GM18498 (cell line): ENCODE measurements around the gene CNBD2.
"Not testable (repeated sequence)": the region's sequence is repeated elsewhere in the genome, so short reads cannot be mapped to it uniquely, and the experiment has no call there.

Experiments
- ATAC-seq: cut with Tn5 transposase; IDR thresholded peaks from one replicate; pipeline ENCODE4 v1.9.1; 2021; ENCODE audit warnings: mild to moderate bottlenecking, moderate library complexity; ENCODE audit not compliant: unreplicated experiment

CNBD2 gene

DNA sequence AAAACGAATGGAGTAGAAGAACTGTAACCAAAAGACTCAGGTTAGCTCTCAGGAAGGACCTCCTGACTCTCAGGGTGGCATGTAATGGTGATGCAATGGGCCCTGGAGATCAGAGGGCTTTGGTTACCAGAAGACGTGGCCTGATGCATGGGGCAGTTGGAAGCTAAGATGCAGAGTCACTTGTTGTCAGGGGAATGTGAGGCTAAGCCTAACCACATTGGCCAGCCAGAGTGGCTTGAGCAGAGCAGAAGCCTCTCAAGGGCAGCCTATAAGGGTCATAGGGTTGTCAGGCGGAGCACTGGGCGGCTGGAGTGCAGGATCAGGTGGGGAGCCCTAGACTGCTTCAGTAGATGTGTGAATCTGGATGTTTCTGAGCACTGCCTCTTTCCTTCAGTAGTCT lies 5.9 kb downstream of the CNBD2 start:
- no peak for ATAC-seq

- no peak for ATAC-seq
Observed at GRCh38 chr20:35975576-35976373, 7.4 kb downstream of the CNBD2 start.

DNA sequence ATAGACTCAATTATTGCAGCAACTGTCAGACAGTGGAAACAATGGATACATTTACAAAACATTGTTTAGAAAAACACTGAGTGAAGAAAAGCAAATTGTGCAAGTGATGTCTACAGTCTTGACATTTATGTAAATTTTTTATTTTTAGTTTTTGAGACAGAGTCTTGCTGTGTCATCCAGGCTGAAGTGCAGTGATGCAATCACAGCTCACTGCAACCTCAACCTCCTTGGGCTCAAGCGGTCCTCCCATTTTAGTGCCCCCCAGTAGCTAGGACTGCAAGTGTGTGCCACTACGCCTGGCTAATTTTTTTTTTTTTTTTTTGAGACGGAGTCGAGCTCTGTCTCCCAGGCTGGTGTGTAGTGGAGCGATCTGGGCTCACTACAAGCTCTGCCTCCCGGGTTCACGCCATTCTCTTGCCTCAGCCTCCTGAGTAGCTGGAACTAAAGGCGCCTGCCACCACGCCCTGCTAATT lies 9.7 kb downstream of the CNBD2 start:
- no peak for ATAC-seq

- ATAC-seq, result no peak
Observed at GRCh38 chr20:35979544-35979943, 11.2 kb downstream of the CNBD2 start.

DNA sequence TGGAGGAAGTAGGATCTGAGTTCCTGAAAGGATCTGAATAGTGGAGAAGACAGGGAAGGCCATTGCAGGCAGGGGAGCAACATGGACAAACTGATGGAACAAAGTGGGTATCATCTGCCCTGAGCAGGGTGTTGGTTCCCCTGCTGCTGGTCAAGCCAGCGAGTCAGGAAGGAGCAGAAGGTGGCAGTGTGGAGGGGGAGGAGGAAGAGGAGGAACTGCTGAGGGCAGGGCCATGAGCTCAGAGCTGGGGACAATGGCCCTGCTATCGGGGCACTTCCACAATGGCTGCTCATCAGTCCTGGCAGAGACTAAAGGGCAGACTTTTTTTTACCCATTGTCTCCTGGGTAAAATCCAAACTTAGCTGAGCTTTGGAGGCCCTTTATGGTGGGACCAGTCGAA lies 13.6 kb downstream of the CNBD2 start:
- ATAC-seq, result no peak

DNA sequence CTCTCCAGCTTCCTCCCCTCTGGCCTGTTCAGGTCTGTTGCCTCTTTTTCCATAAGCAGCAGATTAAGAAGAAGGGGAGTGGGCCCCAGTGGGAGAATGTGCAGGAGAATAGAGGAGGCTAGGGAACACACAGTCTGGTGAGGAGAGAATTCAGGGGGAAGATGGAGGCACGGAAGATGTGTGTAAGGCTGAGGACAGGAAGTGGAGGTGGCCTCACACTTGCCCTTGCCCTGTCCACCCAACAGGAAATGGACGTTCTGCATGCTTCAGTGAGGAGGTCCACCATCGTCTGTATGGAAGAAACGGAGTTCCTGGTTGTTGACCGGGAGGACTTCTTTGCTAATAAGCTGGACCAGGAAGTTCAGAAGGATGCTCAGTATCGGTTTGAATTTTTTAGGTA lies 16.0 kb downstream of the CNBD2 start:
- ATAC-seq, result no peak

DNA sequence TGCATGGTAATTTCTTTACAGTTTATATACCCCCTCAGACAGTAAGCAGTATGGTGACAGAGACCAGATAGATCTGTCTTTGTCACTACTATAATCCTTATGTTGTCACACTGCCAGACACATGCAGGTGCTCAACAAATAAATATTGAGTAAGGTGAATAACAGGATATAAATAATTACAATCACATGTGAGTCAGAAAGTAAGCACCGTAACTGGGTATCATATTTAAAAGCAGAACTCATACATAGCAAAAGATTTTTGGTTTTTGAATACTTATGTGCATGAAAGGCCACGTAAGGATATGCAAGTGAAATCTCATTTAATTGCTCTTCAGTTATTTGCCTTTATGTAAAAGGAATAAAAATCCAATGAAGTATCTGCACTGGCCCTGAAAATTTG lies 17.4 kb downstream of the CNBD2 start:
- ATAC-seq, result no peak

GRCh38 chr20:35988910-35989463 lies 20.6 kb downstream of the CNBD2 start:
- ATAC-seq, result no peak

DNA sequence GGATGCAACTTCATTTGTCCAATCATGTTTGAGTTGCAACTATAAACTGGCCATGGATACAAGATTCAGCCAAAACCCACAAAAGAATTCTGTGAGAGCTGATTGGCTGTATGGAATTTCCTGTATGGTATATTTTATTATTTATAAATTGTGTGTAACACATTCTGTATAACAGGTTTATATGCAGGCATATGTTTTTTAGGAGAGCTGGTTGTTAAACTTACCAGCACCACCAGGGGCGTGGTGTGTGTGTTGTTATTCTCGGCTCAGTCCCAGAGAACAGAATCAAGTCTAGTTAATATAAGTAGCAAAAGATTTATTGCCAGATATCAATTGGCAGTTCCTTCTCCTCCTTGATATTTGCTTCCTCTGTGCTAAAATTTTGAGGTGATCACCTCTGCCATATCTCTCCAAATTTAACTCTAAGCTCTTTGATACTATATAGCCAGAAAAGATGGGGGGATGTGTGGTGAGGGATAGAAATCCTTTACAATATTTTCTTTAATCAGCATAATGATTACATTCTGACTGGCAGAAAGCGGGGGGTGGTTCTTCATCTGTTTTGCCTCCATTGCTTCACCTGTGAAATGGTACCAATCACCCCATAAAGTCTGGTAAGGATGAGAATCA lies 22.9 kb downstream of the CNBD2 start:
- ATAC-seq, result no peak

- ATAC-seq, result no peak
Observed at GRCh38 chr20:35992713-35993335, 24.4 kb downstream of the CNBD2 start.

DNA sequence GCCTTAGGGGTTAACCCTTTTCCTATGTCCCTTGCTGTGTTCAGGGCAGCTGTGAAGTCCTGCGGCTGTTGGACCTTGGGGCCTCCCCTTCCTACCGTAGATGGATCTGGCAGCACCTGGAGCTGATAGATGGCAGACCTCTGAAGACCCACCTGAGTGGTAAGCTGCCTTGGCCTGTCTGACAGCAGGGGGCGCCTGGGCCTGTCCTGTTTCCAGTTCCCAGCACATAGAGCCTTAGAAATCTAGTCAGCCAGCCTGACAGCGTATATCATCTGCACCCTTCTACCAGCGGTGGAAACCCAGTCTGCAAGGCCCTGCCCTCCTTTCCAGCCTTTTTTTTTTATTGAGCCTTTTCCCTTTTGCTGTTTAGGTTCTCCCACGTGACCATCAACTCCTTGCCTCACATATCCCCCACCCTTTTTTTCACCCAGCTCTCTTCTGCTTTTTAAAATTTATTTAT lies 26.6 kb downstream of the CNBD2 start:
- ATAC-seq, result peak; percentile 54

- ATAC-seq, result not testable (repeated sequence)
Observed at GRCh38 chr20:35996492-35996891, 28.1 kb downstream of the CNBD2 start.

- not testable (repeated sequence) for ATAC-seq
Observed at GRCh38 chr20:36001331-36001730, 32.9 kb downstream of the CNBD2 start.

DNA sequence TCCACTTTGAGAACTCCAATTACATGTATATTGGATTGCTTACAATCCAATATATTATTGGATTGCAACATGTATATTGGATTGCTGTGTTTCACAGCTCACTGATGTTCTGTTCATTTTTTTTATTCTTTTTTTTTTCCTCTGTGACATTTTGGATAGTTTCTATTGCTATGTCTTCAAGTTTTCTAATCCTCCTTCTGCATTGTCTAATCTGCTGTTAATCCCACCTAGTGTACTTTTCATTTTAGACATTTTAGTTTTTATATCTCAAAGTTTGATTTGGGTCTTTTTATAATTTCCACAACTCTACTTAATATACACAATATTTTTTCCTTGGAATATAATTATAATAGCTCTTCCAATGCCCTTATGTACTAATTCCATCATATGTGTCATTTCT lies 34.5 kb downstream of the CNBD2 start:
- ATAC-seq, result no peak

DNA sequence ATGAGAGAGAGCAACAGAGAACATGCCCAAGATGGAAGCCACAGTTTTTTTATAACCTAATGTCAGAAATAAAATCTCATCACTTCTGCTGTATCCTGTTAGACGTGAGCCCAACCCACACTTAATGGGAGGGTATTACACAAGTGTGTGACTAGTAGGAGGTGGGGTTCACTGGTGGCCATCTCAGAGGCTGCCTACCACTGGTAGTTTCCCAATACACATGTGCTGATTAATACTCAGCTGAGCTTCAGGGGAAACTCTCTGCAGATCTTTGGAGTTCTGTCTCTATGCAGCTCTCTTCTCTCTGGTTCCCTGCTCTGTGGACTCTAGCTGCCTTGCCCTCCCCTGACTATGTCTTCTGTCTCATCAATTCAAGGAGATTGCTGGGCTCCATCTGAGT lies 35.7 kb downstream of the CNBD2 start:
- no peak for ATAC-seq

GRCh38 chr20:36008461-36009035 lies 40.2 kb downstream of the CNBD2 start:
- no peak for ATAC-seq

- no peak for ATAC-seq
Observed at GRCh38 chr20:36010076-36010475, 41.7 kb downstream of the CNBD2 start.

- no peak for ATAC-seq
Observed at GRCh38 chr20:36010825-36011224, 42.4 kb downstream of the CNBD2 start.

GRCh38 chr20:36015806-36016403 lies 47.5 kb downstream of the CNBD2 start:
- ATAC-seq, result no peak

DNA sequence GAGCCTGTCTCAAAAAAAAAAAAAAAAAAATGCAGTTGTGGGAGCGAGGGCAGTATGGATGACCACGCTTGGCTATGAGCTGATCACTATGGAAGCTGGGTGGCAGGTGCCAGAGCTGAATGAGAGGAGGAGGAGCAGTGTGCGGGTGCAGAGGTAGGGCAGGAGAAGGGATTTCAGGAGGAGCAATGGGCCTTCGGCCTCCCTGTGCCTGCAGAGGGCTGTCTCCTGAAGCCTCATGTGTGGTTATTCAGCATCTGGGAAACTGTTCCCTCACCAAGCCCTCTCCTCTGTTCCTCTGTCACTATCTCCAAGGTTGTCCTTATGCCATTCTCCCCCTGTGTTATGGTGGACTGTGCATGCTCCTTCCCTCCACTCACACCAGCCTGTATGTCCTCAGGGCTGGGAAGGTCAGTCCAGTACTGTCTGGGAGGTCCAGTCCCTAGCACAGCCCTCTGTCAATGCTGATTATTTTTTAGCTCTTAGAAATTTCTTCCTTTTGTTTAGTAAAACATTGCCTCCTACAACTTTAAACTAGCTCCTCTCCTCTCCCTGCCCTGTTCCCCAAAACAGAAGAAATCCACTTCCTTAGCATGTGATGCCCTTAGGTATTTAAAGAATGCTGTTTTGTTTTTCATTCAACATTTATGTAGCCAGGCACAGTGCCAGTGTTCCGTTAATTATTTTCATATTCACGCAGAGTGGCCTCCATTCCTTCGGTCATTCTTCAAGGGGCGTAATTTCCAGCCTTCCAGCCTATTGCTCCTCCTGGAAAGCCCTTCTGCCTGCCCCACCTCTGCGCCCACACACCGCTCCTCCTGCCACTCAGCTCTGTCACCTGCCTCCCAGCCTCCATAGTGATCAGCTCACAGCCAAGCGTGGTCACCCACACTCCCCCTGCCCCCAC lies 48.9 kb downstream of the CNBD2 start:
- ATAC-seq, result no peak
